A673 (cell line): ENCODE measurements around the gene ASXL1.

Experiments
- CTCF ChIP-seq: fragments of 300-800, 200-600 bp; sonication (generic); conservative IDR thresholded peaks from 2 replicates; pipeline ENCODE4 v1.5.1; 2017; ENCODE audit warnings: low read depth, mild to moderate bottlenecking, antibody characterized with exemption, low read length, moderate library complexity, mixed read lengths
- EZH2 ChIP-seq: fragments of 200-600 bp; sonication (generic); IDR thresholded peaks from 2 replicates; pipeline ENCODE4 v1.6.1; 2017; ENCODE audit warnings: borderline replicate concordance, low read depth, mild to moderate bottlenecking, mixed read lengths, antibody characterized with exemption, low read length; ENCODE audit not compliant: poor library complexity, severe bottlenecking

DNA sequence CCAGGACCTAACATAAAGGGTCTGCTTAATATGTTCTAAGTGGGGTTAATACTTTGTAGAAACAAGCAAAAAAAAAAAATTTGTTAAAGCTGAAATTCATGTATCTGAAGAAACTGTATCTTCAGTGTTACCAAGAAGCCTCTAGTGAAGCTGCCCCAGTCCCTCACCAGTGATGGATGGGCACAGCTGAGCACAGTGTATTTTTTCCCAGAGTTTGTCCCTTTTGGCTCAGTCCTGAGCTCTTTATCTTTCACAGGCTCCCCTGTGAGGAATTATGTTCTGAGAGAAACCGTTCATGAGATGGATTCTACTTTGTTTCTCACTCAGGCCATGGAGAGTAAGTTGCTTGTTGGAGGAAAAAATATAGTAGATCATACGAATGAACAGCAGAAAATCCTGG is 42.2 kb upstream of the ASXL1 start:
- TF ChIP-seq CTCF (no peak), EZH2 (no peak)
